H9 (cell line): Measurements from ENCODE around the gene CCBE1. TPM values are rescaled to one million over a fixed set of nuclear protein-coding genes. Genes with fewer than 3 reads are reported as not detected.

ENCODE experiments used
- DNase-seq: peaks from one replicate; pipeline ENCODE4 v3.0.0-alpha.2; 2017
- H2AFZ ChIP-seq: one replicate; pipeline ENCODE4 v1.6.1; 2013; ENCODE audit warnings: mild to moderate bottlenecking, low read length, control low read depth, moderate library complexity
- H2AK5ac ChIP-seq: 2 replicates; pipeline ENCODE4 v1.6.1; 2013; ENCODE audit warnings: low read length, control low read depth, mixed read lengths; ENCODE audit not compliant: insufficient read length
- H2BK120ac ChIP-seq: one replicate; pipeline ENCODE4 v1.6.1; 2013; ENCODE audit warnings: low read depth, mild to moderate bottlenecking, low read length, control low read depth, inconsistent platforms; ENCODE audit not compliant: poor library complexity, severe bottlenecking
- H2BK12ac ChIP-seq: 2 replicates; pipeline ENCODE4 v1.6.1; 2013; ENCODE audit warnings: low read length, control low read depth, mixed read lengths, low read depth; ENCODE audit not compliant: insufficient read length
- H2BK15ac ChIP-seq: 2 replicates; pipeline ENCODE4 v1.6.1; 2013; ENCODE audit warnings: low read depth, low read length, control low read depth
- H2BK20ac ChIP-seq: one replicate; pipeline ENCODE4 v1.6.1; 2013; ENCODE audit warnings: low read depth, mild to moderate bottlenecking, low read length, control low read depth, inconsistent platforms; ENCODE audit not compliant: poor library complexity, severe bottlenecking
- H2BK5ac ChIP-seq: 2 replicates; pipeline ENCODE4 v1.6.1; 2013; ENCODE audit warnings: low read length, control low read depth, mixed read lengths; ENCODE audit not compliant: insufficient read length
- H3K14ac ChIP-seq: 2 replicates; pipeline ENCODE4 v1.6.1; 2013; ENCODE audit warnings: low read length, control low read depth; ENCODE audit not compliant: insufficient read depth
- H3K18ac ChIP-seq: 2 replicates; pipeline ENCODE4 v1.6.1; 2013; ENCODE audit warnings: low read depth, mild to moderate bottlenecking, mixed read lengths, low read length, control low read depth; ENCODE audit not compliant: insufficient read length
- H3K23ac ChIP-seq: 2 replicates; pipeline ENCODE4 v1.6.1; 2013; ENCODE audit warnings: low read length, control low read depth, mixed read lengths, low read depth; ENCODE audit not compliant: insufficient read length
- H3K23me2 ChIP-seq: 2 replicates; pipeline ENCODE4 v1.6.1; 2013; ENCODE audit warnings: low read depth, mild to moderate bottlenecking, mixed read lengths, low read length, control low read depth; ENCODE audit not compliant: insufficient read length, poor library complexity, severe bottlenecking
- H3K27ac ChIP-seq: 2 replicates; pipeline ENCODE4 v1.5.1; 2013; ENCODE audit warnings: low read length, control low read depth, mixed read lengths, low read depth; ENCODE audit not compliant: insufficient read length
- H3K27me3 ChIP-seq: 2 replicates; pipeline ENCODE4 v1.6.1; 2013; ENCODE audit warnings: low read length, control low read depth, inconsistent platforms; ENCODE audit not compliant: insufficient read depth
- H3K4ac ChIP-seq: 2 replicates; pipeline ENCODE4 v1.6.1; 2013; ENCODE audit warnings: low read depth, mild to moderate bottlenecking, control low read depth, inconsistent platforms, low read length, moderate library complexity
- H3K4me1 ChIP-seq: 2 replicates; pipeline ENCODE4 v1.6.1; 2013; ENCODE audit warnings: low read length, control low read depth, inconsistent platforms; ENCODE audit not compliant: insufficient read depth
- H3K4me2 ChIP-seq: 2 replicates; pipeline ENCODE4 v1.6.1; 2013; ENCODE audit warnings: low read length, control low read depth, mixed read lengths; ENCODE audit not compliant: insufficient read length, insufficient read depth
- H3K56ac ChIP-seq: 2 replicates; pipeline ENCODE4 v1.6.1; 2013; ENCODE audit warnings: low read depth, mild to moderate bottlenecking, mixed read lengths, low read length, control low read depth; ENCODE audit not compliant: insufficient read length
- H3K79me1 ChIP-seq: 2 replicates; pipeline ENCODE4 v1.6.1; 2013; ENCODE audit warnings: low read depth, mild to moderate bottlenecking, moderate library complexity, low read length, control low read depth, inconsistent platforms; ENCODE audit not compliant: insufficient read depth, poor library complexity, severe bottlenecking
- H3K79me2 ChIP-seq: 2 replicates; pipeline ENCODE4 v1.6.1; 2013; ENCODE audit warnings: low read length, control low read depth, inconsistent platforms; ENCODE audit not compliant: insufficient read depth
- H3K9ac ChIP-seq: 2 replicates; pipeline ENCODE4 v1.6.1; 2013; ENCODE audit warnings: low read length, control low read depth, mixed read lengths; ENCODE audit not compliant: insufficient read length; ENCODE audit errors: extremely low read depth
- H3K9me3 ChIP-seq: one replicate; pipeline ENCODE4 v1.6.1; 2013; ENCODE audit warnings: low read depth, low read length, inconsistent platforms; ENCODE audit not compliant: control insufficient read depth
- H3T11ph ChIP-seq: one replicate; pipeline ENCODE4 v1.6.1; 2013; ENCODE audit warnings: mild to moderate bottlenecking, low read length, control low read depth, inconsistent platforms
- H4K20me1 ChIP-seq: one replicate; pipeline ENCODE4 v1.6.1; 2013; ENCODE audit not compliant: control insufficient read depth, insufficient read length, insufficient read depth
- H4K5ac ChIP-seq: 2 replicates; pipeline ENCODE4 v1.6.1; 2013; ENCODE audit warnings: low read depth, mild to moderate bottlenecking, mixed read lengths, low read length, control low read depth; ENCODE audit not compliant: insufficient read length
- H4K8ac ChIP-seq: replicated peaks from 2 replicates; pipeline ENCODE4 v1.6.1; 2013; ENCODE audit warnings: low read length, control low read depth, mixed read lengths, low read depth; ENCODE audit not compliant: insufficient read length
- H4K91ac ChIP-seq: 2 replicates; pipeline ENCODE4 v1.6.1; 2013; ENCODE audit warnings: low read depth, mild to moderate bottlenecking, moderate library complexity, mixed read lengths, low read length, control low read depth; ENCODE audit not compliant: insufficient read length
- H3K27ac Mint-ChIP-seq, 3 experiments: 2 replicates in 2 of 3; 3 replicates in 1 of 3; pipeline ENCODE4 v1.8.0; 2020 to 2021; ENCODE audit warnings: mixed read lengths in 3 of 3, mild to moderate bottlenecking in 1 of 3, moderate library complexity in 1 of 3
- H3K27me3 Mint-ChIP-seq: 2 replicates; pipeline ENCODE4 v1.8.0; 2021; ENCODE audit warnings: low read depth, mild to moderate bottlenecking, moderate library complexity, mixed read lengths
- H3K36me3 Mint-ChIP-seq, 3 experiments: 2 replicates in 2 of 3; 3 replicates in 1 of 3; pipeline ENCODE4 v1.8.0; 2020 to 2021; ENCODE audit warnings: low read depth in 3 of 3, mixed read lengths in 3 of 3; ENCODE audit not compliant: insufficient read depth in 1 of 3
- H3K4me1 Mint-ChIP-seq, 2 experiments: 2 replicates each; pipeline ENCODE4 v1.8.0; 2020; ENCODE audit warnings: mixed read lengths in 2 of 2
- H3K4me3 Mint-ChIP-seq, 2 experiments: 2 replicates in 1 of 2; 3 replicates in 1 of 2; pipeline ENCODE4 v1.8.0; 2020 to 2021; ENCODE audit warnings: mild to moderate bottlenecking in 2 of 2, mixed read lengths in 2 of 2, moderate library complexity in 1 of 2
- H3K9me3 Mint-ChIP-seq, 2 experiments: 2 replicates in 1 of 2; 3 replicates in 1 of 2; pipeline ENCODE4 v1.8.0; 2020; ENCODE audit warnings: mild to moderate bottlenecking in 2 of 2, mixed read lengths in 2 of 2, moderate library complexity in 1 of 2
- CTCF ChIP-seq: fragments of 200-600 bp; sonication (generic); conservative IDR thresholded peaks from 3 replicates; pipeline ENCODE4 v1.8.0; 2021; ENCODE audit warnings: antibody characterized with exemption, mild to moderate bottlenecking
- WGBS: extraction: QIAGEN DNeasy Blood & Tissue Kit; methylation state at CpG from one replicate; pipeline ENCODE4 v1.1.7; 2013; ENCODE audit warnings: missing lambda C conversion rate, low lambda C conversion rate, mixed read lengths; ENCODE audit not compliant: insufficient read length; ENCODE audit errors: extremely low coverage; 5-methylcytosine and 5-hydroxymethylcytosine counted together
- total RNA-seq: library from RNA; stranded (reverse); gene quantifications from 2 replicates; pipeline ENCODE4 v1.2.1, GENCODE V29; 2021

The CCBE1 gene
- total RNA-seq, 1 experiment from 2014 or later: 0.39 TPM

DNA sequence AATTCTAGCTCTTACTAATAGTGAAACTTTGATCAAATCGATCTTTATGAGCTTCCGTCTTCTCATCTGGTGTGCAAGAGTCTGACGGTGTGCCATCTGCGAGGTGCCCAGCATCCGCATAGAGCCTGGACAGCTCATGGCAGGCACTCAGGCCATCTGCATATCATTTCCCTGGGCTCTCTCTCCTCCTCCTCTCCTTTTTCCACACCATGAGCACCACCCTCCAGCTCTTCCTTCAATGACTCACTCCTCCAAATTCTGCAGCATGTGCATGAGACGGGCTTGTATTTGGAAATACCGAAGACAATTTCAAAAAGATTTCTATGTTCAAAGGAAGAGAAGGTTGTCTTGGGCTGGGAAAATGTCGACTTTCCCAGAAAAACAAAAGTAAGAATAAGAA, 161.1 kb downstream of the CCBE1 start:
- TF ChIP-seq CTCF: no peak
- no CpG with 5 or more reads among the region's 8 CpGs for WGBS
- H3K4me1 Mint-ChIP-seq: no peaks in the 10 kb centered on the region

More for the DNA sequence above, 161.1 kb downstream of the CCBE1 start:
- Histone ChIP-seq H3K27me3 (no peaks in the 10 kb centered on the region), H3K9me3 (no peaks in the 10 kb centered on the region), H3K4me2 (no peak overlapping the region), H4K5ac (no peak overlapping the region), H3K27ac (no peak overlapping the region), H2BK20ac (no peak overlapping the region), H3K4ac (no peak overlapping the region), H2BK12ac (no peak overlapping the region), H2AK5ac (no peak overlapping the region), H3K79me1 (no peaks in the 10 kb centered on the region), H3K79me2 (no peaks in the 10 kb centered on the region), H3K14ac (no peak overlapping the region), H4K8ac (no peak overlapping the region), H3K23ac (no peak overlapping the region), H3K23me2 (no peaks in the 10 kb centered on the region), H3K4me1 (no peaks in the 10 kb centered on the region), H3T11ph (no peak overlapping the region), H2BK5ac (no peak overlapping the region), H2BK15ac (no peak overlapping the region), H3K18ac (no peak overlapping the region), H4K20me1 (no peaks in the 10 kb centered on the region), H2BK120ac (no peak overlapping the region), H3K56ac (no peak overlapping the region), H3K9ac (no peak overlapping the region), H2AFZ (no peak overlapping the region), H4K91ac (no peak overlapping the region)
- H3K36me3 Mint-ChIP-seq: no peaks in the 10 kb centered on the region
- H3K4me3 Mint-ChIP-seq: no peak overlapping the region
- H3K9me3 Mint-ChIP-seq: no peaks in the 10 kb centered on the region
- H3K27me3 Mint-ChIP-seq: no peaks in the 10 kb centered on the region; the same call in 1 of the 2 replicates
- no peak overlapping the region for H3K27ac Mint-ChIP-seq
- no peak for DNase-seq
